DMS53 (cell line): ENCODE data around the gene CACNA2D4.
A peak's percentile ranks its signal among the peaks of the same experiment; 100 is the strongest.

Source experiments
- DNase-seq: peaks from one replicate; lab custom pipeline; 2025; lab: John Stamatoyannopoulos, UW

Gene CACNA2D4

DNA sequence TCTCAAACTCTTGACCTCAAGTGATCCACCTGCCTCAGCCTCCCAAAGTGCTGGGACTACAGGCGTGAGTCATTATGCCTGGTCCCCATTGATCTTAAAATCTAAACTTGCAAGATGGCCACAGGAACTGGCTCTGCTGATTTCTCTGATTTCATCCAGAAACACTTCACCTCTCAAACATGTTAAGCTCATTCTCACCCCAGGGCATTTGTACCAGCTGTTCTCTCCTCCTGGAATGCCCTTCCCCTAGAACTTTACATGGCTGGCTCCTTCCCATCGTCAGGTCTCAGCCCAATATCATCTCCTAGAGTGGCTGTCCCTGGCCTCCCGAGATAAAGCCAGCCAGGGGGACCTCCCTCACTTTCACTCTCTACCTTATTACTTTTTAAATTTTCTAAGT is 103.3 kb downstream of the CACNA2D4 start:
- DNase-seq: no peak

DNA sequence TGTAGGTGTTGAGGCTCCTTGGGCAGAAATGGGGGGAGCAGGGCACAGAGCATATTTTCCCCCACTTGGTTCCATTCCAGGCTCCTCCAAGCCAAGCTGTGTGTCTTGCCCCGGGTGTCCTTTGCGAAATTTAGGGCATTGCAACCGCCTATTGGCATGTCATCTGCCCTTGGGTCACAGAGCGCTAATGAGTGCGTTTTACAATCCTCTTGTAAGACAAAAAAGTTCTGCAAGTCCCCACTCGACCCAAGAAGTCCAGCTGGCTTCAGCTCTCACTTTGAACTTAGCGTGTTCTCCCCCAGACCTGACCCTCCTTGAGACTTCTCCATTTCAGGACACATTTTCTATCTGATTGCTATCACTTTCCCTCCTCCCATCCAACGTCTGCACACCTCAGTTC is 104.2 kb downstream of the CACNA2D4 start:
- no peak for DNase-seq

DNA sequence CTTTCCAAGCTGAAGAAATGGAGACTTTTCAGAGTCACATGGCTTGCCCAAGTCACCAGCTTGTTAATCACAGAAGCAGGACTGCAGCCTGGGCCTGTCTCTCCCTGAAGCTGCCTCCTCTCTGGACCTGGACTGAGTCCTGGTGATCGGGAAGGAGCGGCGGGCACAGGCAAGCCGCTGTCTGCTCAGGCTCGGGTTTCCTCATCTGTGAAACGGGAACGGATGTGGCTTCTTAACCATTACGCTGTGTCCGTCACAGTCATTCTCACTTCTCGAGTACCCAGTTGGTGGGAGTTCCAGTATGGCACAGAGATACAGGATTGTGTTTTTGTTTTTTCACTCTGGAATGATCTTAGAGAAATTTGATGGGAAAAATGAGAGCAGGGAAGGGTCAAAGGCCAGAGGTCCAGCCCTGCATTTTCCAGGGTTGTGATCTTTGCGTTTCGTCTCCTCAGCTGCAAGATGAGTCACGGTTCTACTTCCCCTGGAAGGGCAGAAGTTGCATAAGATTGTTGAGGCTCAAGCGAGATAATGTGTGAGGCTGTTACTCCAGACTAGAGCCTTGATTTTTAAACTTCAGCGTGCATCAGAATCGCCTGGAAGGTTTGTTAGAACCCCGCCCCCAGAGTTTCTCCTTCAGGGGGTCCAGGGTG is 105.7 kb downstream of the CACNA2D4 start:
- DNase-seq: no peak

GRCh38 chr12:1811948-1812291 is 106.5 kb downstream of the CACNA2D4 start:
- no peak for DNase-seq

DNA sequence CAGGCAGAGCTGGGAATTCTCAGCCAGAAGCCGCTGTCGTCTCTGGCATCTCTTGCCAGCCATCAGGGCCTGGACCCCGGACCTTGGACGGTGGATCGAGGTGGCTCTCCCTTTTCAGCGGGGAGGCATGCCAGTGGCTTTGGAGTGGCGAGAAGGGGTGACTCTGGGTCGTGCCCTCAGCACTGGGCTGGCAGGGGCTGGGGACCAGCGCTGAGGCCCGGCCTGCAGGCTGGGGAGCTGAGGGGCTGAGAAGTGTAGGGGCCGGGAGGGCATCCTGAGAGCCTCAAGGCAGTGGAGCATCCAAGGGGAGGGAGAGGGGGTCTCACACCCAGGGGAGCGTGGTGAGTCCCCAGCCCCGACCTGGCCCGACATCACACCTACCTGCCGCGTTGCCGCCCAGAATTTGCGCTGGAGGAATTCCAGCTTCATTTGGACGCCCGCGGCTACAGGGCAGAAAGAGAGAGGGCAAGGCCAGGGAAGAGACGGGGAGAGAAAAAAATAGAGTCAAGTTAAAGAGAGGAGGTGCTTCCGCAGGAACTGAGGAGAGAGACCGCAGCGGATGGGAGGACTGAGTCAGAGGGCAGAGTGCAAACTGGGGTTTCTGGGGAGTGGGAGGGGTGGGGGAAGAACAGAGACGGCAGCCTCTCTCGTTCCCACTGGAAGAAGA is 107.0 kb downstream of the CACNA2D4 start:
- DNase-seq: no peak

- DNase-seq: no peak
Observed at GRCh38 chr12:1810931-1811280, 107.5 kb downstream of the CACNA2D4 start.

DNA sequence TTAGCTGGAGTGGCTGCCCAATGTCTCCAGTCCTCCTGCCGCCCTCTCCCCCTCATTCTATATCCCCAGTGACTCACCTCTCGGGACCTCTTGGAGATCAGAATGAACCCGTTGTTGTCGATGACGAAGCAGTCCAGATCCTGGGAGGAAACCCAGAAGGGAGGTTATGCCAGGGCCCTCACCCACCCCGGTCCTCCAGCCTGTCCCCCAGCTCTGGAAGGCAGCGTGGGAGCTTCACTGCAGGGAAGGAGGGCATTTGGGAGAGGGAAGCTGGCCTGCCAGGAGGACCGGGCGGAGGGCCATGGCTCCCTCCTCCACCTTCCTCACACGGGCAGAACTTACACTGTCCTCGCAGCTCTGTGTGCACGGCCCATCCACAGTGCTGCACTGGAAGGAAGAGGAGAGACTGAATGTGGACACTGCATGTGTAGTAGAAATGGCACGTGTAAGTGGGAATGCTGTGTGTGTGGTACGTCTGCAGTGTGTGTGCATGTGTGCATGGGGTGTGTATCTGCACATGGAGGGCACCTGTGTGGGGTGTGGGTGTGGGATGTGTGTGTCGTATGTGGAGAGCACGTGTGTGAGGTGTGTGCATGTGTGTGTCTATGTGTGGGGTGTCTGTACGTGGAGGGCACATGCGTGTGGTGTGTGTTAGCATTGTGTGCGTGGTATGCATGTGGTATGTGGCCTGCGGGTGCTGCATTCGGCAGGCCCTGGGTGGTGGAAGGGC is 108.1 kb downstream of the CACNA2D4 start:
- DNase-seq: no peak

- DNase-seq: no peak
Observed at GRCh38 chr12:1809591-1810190, 108.8 kb downstream of the CACNA2D4 start.

DNA sequence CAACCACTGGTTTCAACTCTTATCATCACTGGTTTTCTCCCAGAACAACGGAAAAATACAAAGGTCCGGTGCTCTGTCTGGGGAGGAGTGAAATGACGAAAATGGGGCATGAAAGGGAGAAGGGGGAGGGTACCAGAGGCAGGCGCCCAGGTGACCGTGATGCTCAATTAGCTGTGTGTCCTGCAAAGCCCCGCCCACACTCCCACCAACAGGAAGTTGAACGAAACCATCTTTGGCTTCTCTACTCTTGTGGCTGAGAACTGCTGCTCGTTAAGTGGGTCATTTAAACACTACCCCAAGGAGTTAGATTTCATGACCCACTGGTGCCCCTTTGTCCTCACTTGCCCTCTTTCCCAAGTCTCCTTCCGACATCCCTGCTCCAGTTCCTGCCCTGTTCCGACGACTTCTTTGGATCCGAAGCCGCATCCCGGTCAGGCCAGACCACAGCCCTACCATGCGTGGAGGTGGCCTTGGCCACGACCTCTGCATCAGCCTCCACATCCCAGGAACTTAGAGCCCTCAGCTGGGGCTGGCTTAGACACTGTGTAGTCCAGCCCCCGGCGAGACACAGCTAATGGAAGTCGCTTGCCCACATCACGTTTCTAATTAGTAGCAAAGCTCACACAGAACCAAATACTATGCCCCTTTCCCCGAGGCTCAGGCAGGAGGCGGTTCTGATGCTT is 109.5 kb downstream of the CACNA2D4 start:
- DNase-seq: no peak

GRCh38 chr12:1808036-1808797 is 110.2 kb downstream of the CACNA2D4 start:
- DNase-seq: no peak

- no peak for DNase-seq
Observed at GRCh38 chr12:1807087-1807860, 111.2 kb downstream of the CACNA2D4 start.

DNA sequence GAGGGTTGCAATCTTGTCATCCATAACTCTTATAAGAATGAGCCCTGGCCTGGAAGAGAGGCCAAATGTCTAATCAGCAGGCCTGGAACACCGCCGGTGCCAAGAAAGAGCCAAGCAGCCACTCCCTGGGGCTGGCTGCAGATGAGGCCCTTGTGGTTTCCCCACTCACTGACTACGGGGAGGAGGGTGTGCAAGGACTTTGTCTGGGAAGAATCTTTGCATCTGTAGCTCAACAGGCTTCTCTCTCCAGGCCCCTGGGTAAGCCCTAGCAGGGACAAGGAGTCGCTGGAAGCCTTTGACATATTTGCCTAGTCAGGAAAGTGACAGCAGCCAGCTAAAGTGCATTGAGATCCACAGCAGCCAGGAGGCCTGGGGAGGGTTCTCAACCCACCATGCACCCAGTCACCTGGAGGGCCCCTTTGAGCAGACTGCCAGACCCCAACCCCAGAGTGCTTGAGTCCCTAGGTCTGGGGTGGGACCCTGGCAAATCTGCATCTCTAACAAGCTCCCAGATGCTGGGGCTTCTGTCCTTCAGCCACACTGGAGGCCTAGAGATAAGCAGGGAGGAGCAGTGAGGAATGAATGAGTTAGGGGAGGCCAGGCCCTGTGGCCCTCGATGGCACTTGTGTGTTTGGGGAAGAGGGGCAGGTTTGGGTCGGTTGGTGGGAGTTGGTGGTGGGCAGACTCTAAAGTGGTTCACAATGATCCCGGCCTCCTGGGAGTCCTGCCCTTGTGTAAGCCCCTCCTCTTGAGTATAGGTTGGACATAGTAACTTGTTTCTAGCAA is 112.0 kb downstream of the CACNA2D4 start:
- DNase-seq: no peak

DNA sequence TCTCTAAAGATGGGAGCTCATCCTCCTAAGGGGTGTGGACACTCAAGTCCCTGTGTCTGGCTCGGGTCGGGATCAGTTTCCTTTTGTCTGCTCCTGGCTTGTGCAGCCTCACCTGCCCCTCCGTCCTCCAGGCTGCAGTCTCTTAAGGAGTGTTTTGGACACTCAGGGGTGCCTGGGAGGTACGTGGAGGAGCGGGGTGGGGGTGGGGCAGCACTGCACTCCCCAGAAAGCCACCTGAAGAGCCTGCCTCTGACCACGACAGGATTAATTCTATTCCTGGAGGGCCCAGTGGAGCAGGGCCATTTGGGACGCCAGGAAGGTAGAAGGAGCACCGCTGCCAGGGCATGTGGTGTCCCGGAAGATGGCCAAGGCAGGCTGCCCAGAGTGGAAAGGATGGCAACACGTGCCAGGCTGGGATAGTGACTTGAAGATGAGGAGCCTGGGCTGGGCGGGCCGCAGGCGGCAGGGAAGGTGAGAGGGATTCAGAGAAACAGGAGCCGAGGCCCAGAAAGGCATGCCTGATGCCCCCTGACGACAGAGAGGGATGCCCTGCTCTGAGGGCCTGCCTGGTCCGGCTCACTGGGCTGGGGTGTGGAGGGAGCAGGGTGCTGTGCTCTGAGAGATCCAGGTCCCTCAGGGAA is 112.9 kb downstream of the CACNA2D4 start:
- no peak for DNase-seq

GRCh38 chr12:1804545-1805332 is 113.7 kb downstream of the CACNA2D4 start:
- peak; percentile 98 for DNase-seq

GRCh38 chr12:1803736-1804135 is 114.7 kb downstream of the CACNA2D4 start:
- DNase-seq: no peak

GRCh38 chr12:1801303-1801975 is 117.0 kb downstream of the CACNA2D4 start:
- no peak for DNase-seq

DNA sequence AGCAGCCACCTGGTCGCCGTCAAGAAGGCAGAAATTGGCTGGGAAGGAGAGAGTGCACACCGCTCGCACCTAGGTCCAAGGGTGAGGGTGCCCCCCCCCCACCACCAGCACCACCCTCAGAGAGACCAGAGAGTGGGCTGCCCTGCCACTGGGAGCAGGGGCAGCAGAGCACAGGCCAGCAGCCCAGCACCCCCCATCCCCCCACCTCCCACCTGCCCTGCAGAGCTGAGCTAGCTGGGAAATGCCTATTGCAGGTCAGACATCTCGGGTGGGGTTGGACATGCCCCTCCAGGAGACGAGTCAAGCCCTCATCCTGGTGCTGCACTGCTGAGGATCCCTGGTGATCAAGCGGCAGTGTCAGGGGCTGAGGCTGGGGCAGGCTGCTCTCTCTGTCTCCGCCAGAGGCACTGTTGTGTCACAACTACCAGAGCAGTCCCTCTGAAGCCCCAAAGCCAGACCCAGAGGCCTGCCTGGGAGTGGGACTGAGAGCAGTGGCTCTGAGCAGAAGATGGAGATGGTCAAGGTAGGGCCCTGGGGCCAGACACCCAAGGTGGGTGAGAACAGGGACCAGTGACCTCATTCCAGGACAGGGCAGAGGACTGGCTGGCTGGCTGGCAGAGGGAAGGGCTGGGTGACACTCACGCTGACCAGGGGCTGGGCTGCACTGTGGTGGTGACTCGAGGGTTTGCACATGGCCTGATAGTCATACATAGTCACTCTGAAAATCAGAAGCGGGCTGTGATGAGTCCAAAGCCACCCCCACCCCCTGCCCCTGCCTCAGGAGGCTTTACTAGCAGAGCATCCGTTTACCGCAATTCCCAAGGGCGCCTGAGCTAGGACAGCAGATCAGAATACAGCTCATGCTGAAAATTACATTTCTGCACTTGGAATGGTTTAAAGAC is 117.8 kb downstream of the CACNA2D4 start:
- DNase-seq: peak; percentile 73
